K562 (cell line): ENCODE data around the gene CCDC17. TPM values are rescaled to one million over a fixed set of nuclear protein-coding genes. Genes with fewer than 3 reads are reported as not detected.

Experiments
- ARID2 ChIP-seq: fragments of 450-650 bp; IDR thresholded peaks from 2 replicates; pipeline ENCODE4 v1.6.1; 2017; ENCODE audit warnings: antibody characterized with exemption, mild to moderate bottlenecking
- CBX3 ChIP-seq, 2 experiments: IDR thresholded peaks; 1 replicate in 1 of 2; 2 replicates in 1 of 2; pipeline ENCODE4 v1.6.1; 2012; ENCODE audit warnings: inconsistent platforms in 2 of 2, low read length in 2 of 2, borderline replicate concordance in 1 of 2, control low read depth in 1 of 2
- CBX8 ChIP-seq: fragments of 200-600 bp; sonication (generic); IDR thresholded peaks from 2 replicates; pipeline ENCODE4 v1.6.1; 2012; ENCODE audit warnings: borderline replicate concordance, mixed run types, low read depth, mild to moderate bottlenecking, moderate library complexity, mixed read lengths, low read length, control low read depth, inconsistent platforms; ENCODE audit not compliant: poor library complexity, severe bottlenecking; ENCODE audit errors: extremely low read depth
- EHMT2 ChIP-seq: fragments of 450-650 bp; IDR thresholded peaks from 2 replicates; pipeline ENCODE4 v1.6.1; 2018; ENCODE audit warnings: antibody characterized with exemption
- HDGF ChIP-seq: fragments of 450-650 bp; IDR thresholded peaks from 2 replicates; pipeline ENCODE4 v1.6.1; 2016
- HMGXB4 ChIP-seq: sonication (generic); formaldehyde crosslinking; IDR thresholded peaks from 2 replicates; pipeline ENCODE4 v1.8.1; 2023; ENCODE audit warnings: mild to moderate bottlenecking, missing genetic modification reagents
- KDM2B ChIP-seq: fragments of 250-450 bp; sonication (Bioruptor Pico); IDR thresholded peaks from 2 replicates; pipeline ENCODE4 v1.8.0; 2021; ENCODE audit warnings: mild to moderate bottlenecking, moderate library complexity
- MIER1 ChIP-seq: fragments of 450-650 bp; IDR thresholded peaks from 2 replicates; pipeline ENCODE4 v1.6.1; 2016; ENCODE audit warnings: antibody characterized with exemption, mild to moderate bottlenecking, low read depth
- PCBP1 ChIP-seq: fragments of 200-400 bp; formaldehyde crosslinking; IDR thresholded peaks from 2 replicates; pipeline ENCODE4 v1.6.1; 2018; ENCODE audit warnings: mild to moderate bottlenecking, low read depth, low read length; ENCODE audit not compliant: poor library complexity, severe bottlenecking
- SMAD4 ChIP-seq: fragments of 250-450 bp; sonication (Bioruptor Pico); conservative IDR thresholded peaks from 2 replicates; pipeline ENCODE4 v1.8.0; 2021; ENCODE audit warnings: inconsistent platforms, mild to moderate bottlenecking, moderate library complexity
- TCF7 ChIP-seq: sonication (generic); IDR thresholded peaks from 2 replicates; pipeline ENCODE4 v1.6.1; 2016; ENCODE audit warnings: antibody characterized with exemption, borderline replicate concordance
- TEAD2 ChIP-seq: fragments of 450-650 bp; IDR thresholded peaks from 2 replicates; pipeline ENCODE4 v1.6.1; 2016; ENCODE audit warnings: missing genetic modification characterization, control low read depth, missing compliant biosample characterization
- U2AF2 ChIP-seq: fragments of 200-400 bp; formaldehyde crosslinking; optimal IDR thresholded peaks from 2 replicates; pipeline ENCODE3; 2017; ENCODE audit warnings: low read depth, mild to moderate bottlenecking, low read length
- ZBTB33 ChIP-seq: sonication (generic); formaldehyde crosslinking; IDR thresholded peaks from 2 replicates; pipeline ENCODE4 v1.8.1; 2023; ENCODE audit warnings: mild to moderate bottlenecking, missing genetic modification reagents
- ZNF174 ChIP-seq: fragments of 250-450 bp; sonication (Bioruptor Pico); IDR thresholded peaks from 2 replicates; pipeline ENCODE4 v1.4.0; 2020; ENCODE audit warnings: mild to moderate bottlenecking
- ZNF3 ChIP-seq: fragments of 250-450 bp; sonication (Bioruptor Pico); IDR thresholded peaks from 2 replicates; pipeline ENCODE4 v1.5.0; 2021; ENCODE audit warnings: mild to moderate bottlenecking, moderate library complexity
- ZNF316 ChIP-seq: fragments of 450-650 bp; IDR thresholded peaks from 2 replicates; pipeline ENCODE4 v1.6.1; 2016
- ZNF449 ChIP-seq: fragments of 250-450 bp; sonication (Bioruptor Pico); IDR thresholded peaks from 2 replicates; pipeline ENCODE4 v1.8.0; 2022; ENCODE audit warnings: moderate library complexity, mild to moderate bottlenecking, inconsistent platforms
- ZNF644 ChIP-seq: fragments of 200-800 bp; sonication (Bioruptor generic); IDR thresholded peaks from 2 replicates; pipeline ENCODE4 v1.6.1; 2016; ENCODE audit warnings: low read depth, missing genetic modification characterization, missing compliant biosample characterization
- ZZZ3 ChIP-seq: fragments of 450-650 bp; IDR thresholded peaks from 2 replicates; pipeline ENCODE4 v1.6.1; 2016; ENCODE audit warnings: antibody characterized with exemption, mild to moderate bottlenecking, moderate library complexity
- polyA plus RNA-seq, 8 experiments: library from polyadenylated mRNA; depleted of rRNA in 4 of 8; stranded (reverse) in 5 of 8; unstranded in 3 of 8; fragments of >200 nt; fragmentation: Nextera tagmentation in 2 of 8; fragmentation: Illumina TruSeq in 1 of 8; extraction: Ambion mirVana in 2 of 8; extraction: Trizol in 1 of 8; gene quantifications; 2 replicates each; pipeline versions ENCODE4 v1.2.1 to v1.2.3, GENCODE V29; 2011 to 2014; ENCODE audit warnings: inconsistent platforms in 1 of 8, missing spikeins in 1 of 8
- total RNA-seq, 7 experiments: library from RNA; depleted of rRNA in 6 of 7; stranded (reverse); fragments of >200 nt in 6 of 7; fragmentation: Illumina TruSeq in 2 of 7; extraction: Trizol in 2 of 7; gene quantifications; 2 replicates each; pipeline versions ENCODE4 v1.2.1 to v1.2.3, GENCODE V29; 2011 to 2021; ENCODE audit warnings: low replicate concordance in 1 of 7

Gene CCDC17
- total and polyA plus RNA-seq, 9 of the 15 experiments (the other 6 are each of a cell fraction or from before 2014, with no cell fraction given) = 0.20 to 2.4 (median 0.85) TPM

- peak; percentile 68; the same call in 1 of the 2 replicates for TF ChIP-seq HMGXB4 (CRISPR knock-in tag)
- no peak for TF ChIP-seq U2AF2
- TF ChIP-seq TCF7 = no peak; the same call in 1 of the 2 replicates
- TF ChIP-seq KDM2B (CRISPR knock-in tag) = no peak
- no peak for TF ChIP-seq CBX8
- no peak for TF ChIP-seq PCBP1
- no peak; a peak in 1 of 3 replicates for TF ChIP-seq CBX3 (IDR thresholded peaks at IDR 0.05; ENCODE audit: borderline replicate concordance in 1 of 2, low read length in 2 of 2)
- no peak for TF ChIP-seq MIER1
- TF ChIP-seq EHMT2 = no peak
- TF ChIP-seq ZBTB33 = no peak; the same call in 1 of the 2 replicates
- no peak for TF ChIP-seq ARID2
- TF ChIP-seq ZZZ3 = 0 out of 2 replicates have a peak, but pooled peaks have one; percentile 46
- no peak for TF ChIP-seq ZNF3 (CRISPR knock-in tag)
- TF ChIP-seq TEAD2 (tag) = no peak
- peak; percentile 45; the same call in 1 of the 2 replicates for TF ChIP-seq SMAD4 (CRISPR knock-in tag)
- no peak for TF ChIP-seq ZNF449 (CRISPR knock-in tag)
- no peak for TF ChIP-seq ZNF174 (CRISPR knock-in tag)
- peak; percentile 52 for TF ChIP-seq ZNF316
- no peak for TF ChIP-seq ZNF644
- TF ChIP-seq HDGF = peak; percentile 79; the same call in 1 of the 2 replicates
Observed at GRCh38 chr1:45583666-45584350, 40.0 kb downstream of the CCDC17 start, which contains the start of gene NASP (continued).
